Prostate gland (tissue), 2 donors: ENCODE data around the gene CIC.

Experiments
- CTCF ChIP-seq, 4 experiments: fragments of 200-600 bp in 2 of 4; fragments of 450-650 bp in 2 of 4; sonication (generic) in 2 of 4; IDR thresholded peaks; 1 replicate in 3 of 4; 2 replicates in 1 of 4; pipeline ENCODE4 v1.5.1; 2016 to 2019; ENCODE audit warnings: antibody characterized with exemption in 4 of 4, mild to moderate bottlenecking in 2 of 4, moderate library complexity in 2 of 4
- POLR2A ChIP-seq: fragments of 450-650 bp; IDR thresholded peaks from one replicate; pipeline ENCODE4 v1.6.1; 2016; ENCODE audit warnings: antibody characterized with exemption, mild to moderate bottlenecking

DNA sequence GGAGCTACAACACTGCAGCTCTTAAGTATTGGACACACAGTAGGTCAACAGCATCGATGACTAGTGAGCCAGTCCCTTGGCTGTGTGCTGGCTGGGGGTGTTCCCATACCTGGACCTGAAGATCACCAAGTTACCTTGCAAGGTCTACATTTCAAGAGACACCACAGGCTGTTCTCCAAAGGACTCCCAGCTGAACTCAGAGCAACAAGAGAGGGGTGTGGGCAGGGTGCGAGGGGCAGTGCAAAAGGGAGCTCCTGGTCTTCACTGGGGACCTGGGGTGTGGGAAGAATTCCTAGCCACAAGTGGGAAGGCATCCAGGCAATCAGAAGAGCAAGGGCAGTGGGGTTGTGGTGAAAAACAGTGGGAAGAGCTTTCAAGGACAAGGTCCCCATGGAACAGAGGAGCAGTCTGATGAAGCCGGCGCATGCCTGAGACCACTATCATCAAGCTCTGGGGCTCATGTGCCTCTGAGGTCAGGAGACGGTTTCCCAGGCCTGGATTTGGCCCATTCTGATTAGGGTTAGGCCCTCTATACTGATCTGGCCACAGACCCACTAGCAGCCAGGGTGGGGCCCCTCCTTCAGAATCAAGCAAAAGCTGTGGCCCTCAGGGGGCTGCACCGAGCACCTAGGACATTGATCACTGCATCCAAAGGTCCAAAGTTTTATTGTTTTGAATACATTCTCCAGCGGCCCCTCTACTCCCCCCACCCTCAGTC lies 22.0 kb upstream of the CIC start:
- no peak for TF ChIP-seq CTCF (IDR thresholded peaks at IDR 0.05)
- TF ChIP-seq POLR2A, result no peak
